SIG-M5 treated with dmso at 0.1 percent for 504 hours (cell line): ENCODE data around the gene ZNF689.
"Not testable (repeated sequence)": the region's sequence is repeated elsewhere in the genome, so short reads cannot be mapped to it uniquely, and the experiment has no call there.

Source experiments
- DNase-seq: peaks from one replicate; lab custom pipeline; 2025; ENCODE audit not compliant: unreplicated experiment; lab: John Stamatoyannopoulos, UW

The ZNF689 gene

GRCh38 chr16:30601966-30602365 is 8.2 kb downstream of the ZNF689 start:
- DNase-seq: peak; percentile 32

- DNase-seq: no peak
These were observed 9.3 kb downstream of the ZNF689 start for GRCh38 chr16:30600929-30601328.

GRCh38 chr16:30600215-30600614 is 10.0 kb downstream of the ZNF689 start:
- no peak for DNase-seq

- DNase-seq: no peak
These were observed 17.3 kb downstream of the ZNF689 start for GRCh38 chr16:30592871-30593270.

GRCh38 chr16:30590869-30591268 is 19.3 kb downstream of the ZNF689 start:
- not testable (repeated sequence) for DNase-seq

GRCh38 chr16:30589582-30589981 is 20.6 kb downstream of the ZNF689 start:
- not testable (repeated sequence) for DNase-seq

GRCh38 chr16:30588651-30589050 is 21.5 kb downstream of the ZNF689 start:
- no peak for DNase-seq

- peak; percentile 98 for DNase-seq
These were observed 24.6 kb downstream of the ZNF689 start, which contains the start of gene ZNF785 for GRCh38 chr16:30585400-30586191. Gene ZNF785, minus strand, starts transcription at chr16:30585697. Its CDS starts 86 bp downstream, at chr16:30585611.

- no peak for DNase-seq
These were observed 25.2 kb downstream of the ZNF689 start for GRCh38 chr16:30585022-30585399.

GRCh38 chr16:30582611-30583340 is 27.4 kb downstream of the ZNF689 start:
- DNase-seq: no peak

- no peak for DNase-seq
These were observed 28.7 kb downstream of the ZNF689 start for GRCh38 chr16:30581457-30581856.

- DNase-seq: no peak
These were observed 35.5 kb downstream of the ZNF689 start for GRCh38 chr16:30574678-30575077.

GRCh38 chr16:30571445-30572322 is 38.5 kb downstream of the ZNF689 start, which contains the start of gene ZNF688:
Gene ZNF688, minus strand, starts transcription at chr16:30571714. Its CDS starts 85 bp downstream, at chr16:30571629.
- DNase-seq: peak; percentile 99

GRCh38 chr16:30570636-30571444 is 39.3 kb downstream of the ZNF689 start:
- no peak for DNase-seq

- no peak for DNase-seq
These were observed 40.2 kb downstream of the ZNF689 start for GRCh38 chr16:30569746-30570635.

- DNase-seq: no peak
These were observed 40.9 kb downstream of the ZNF689 start for GRCh38 chr16:30569281-30569680.

- DNase-seq: peak; percentile 95
These were observed 42.1 kb downstream of the ZNF689 start for GRCh38 chr16:30567991-30568638.

GRCh38 chr16:30567160-30567990 is 42.8 kb downstream of the ZNF689 start:
- no peak for DNase-seq
